ENCODE results near the gene POFUT2. TPM values are rescaled to one million over a fixed set of nuclear protein-coding genes. Genes with fewer than 3 reads are reported as not detected.

The POFUT2 gene
- total and polyA plus RNA-seq, 9 donors = 25.7 to 52.9 (median 40.1) TPM

GRCh38 chr21:45244799-45245340 is 42.8 kb downstream of the POFUT2 start:
- DNase-seq = no peak
- H3K4me3 ChIP-seq = no peak overlapping the region

GRCh38 chr21:45243603-45244002 is 44.1 kb downstream of the POFUT2 start:
- intact Hi-C loops (cut with DNase I) = no loop called here
- peaks cover 3 to 4% of the 10 kb centered on the region in 2 donors for H3K9me3 ChIP-seq
- WGBS, 3 donors = 48 to 68% (median 50%) methylated on average over 3 of the region's 3 CpGs

More at GRCh38 chr21:45244799-45245340, 42.8 kb downstream of the POFUT2 start:
- 71 to 81% (median 72%) methylated on average over 8 of the region's 8 CpGs for WGBS, 3 donors
- TF ChIP-seq EP300 (IDR thresholded peaks at IDR 0.05) (no peak), POLR2A (IDR thresholded peaks at IDR 0.05) (no peak), CTCF (IDR thresholded peaks at IDR 0.05) (no peak)
- Histone ChIP-seq H3K36me3 (no peaks in the 10 kb centered on the region), H3K9me3 (peaks cover 3 to 4% of the 10 kb centered on the region in 2 donors), H3K27ac (no peak overlapping the region), H3K4me1 (ENCODE audit: insufficient read depth) (peaks cover 4% of the 10 kb centered on the region), H3K27me3 (no peaks in the 10 kb centered on the region)
- intact Hi-C loops (cut with DNase I) = no loop called here

GRCh38 chr21:45241357-45241756 is 46.3 kb downstream of the POFUT2 start:
- intact Hi-C loops (cut with DNase I) = no loop called here
- Histone ChIP-seq H3K4me3 (no peak overlapping the region), H3K27ac (no peak overlapping the region), H3K36me3 (no peaks in the 10 kb centered on the region), H3K9me3 (peaks cover 3 to 4% of the 10 kb centered on the region in 2 donors), H3K4me1 (ENCODE audit: insufficient read depth) (no peaks in the 10 kb centered on the region), H3K27me3 (no peaks in the 10 kb centered on the region)
- WGBS, 3 donors = 71 to 81% (median 77%) methylated on average over 3 of the region's 3 CpGs
- no peak for DNase-seq
- no peak for TF ChIP-seq EP300 (IDR thresholded peaks at IDR 0.05)
- TF ChIP-seq POLR2A (IDR thresholded peaks at IDR 0.05) = no peak
- no peak for TF ChIP-seq CTCF (IDR thresholded peaks at IDR 0.05)

More at GRCh38 chr21:45243603-45244002, 44.1 kb downstream of the POFUT2 start:
- no peak overlapping the region for H3K4me3 ChIP-seq
- no peaks in the 10 kb centered on the region for H3K27me3 ChIP-seq
- TF ChIP-seq CTCF (IDR thresholded peaks at IDR 0.05) (no peak), POLR2A (IDR thresholded peaks at IDR 0.05) (no peak), EP300 (IDR thresholded peaks at IDR 0.05) (no peak)
- H3K27ac ChIP-seq = no peak overlapping the region
- no peaks in the 10 kb centered on the region for H3K36me3 ChIP-seq
- DNase-seq = no peak
- peaks cover 1% of the 10 kb centered on the region for H3K4me1 ChIP-seq (ENCODE audit: insufficient read depth)

GRCh38 chr21:45237401-45237800 is 50.3 kb downstream of the POFUT2 start:
- Histone ChIP-seq H3K4me3 (no peak overlapping the region), H3K27ac (no peak overlapping the region), H3K4me1 (ENCODE audit: insufficient read depth) (peaks cover 2% of the 10 kb centered on the region), H3K9me3 (peaks cover 3 to 4% of the 10 kb centered on the region in 2 donors), H3K36me3 (no peaks in the 10 kb centered on the region), H3K27me3 (no peaks in the 10 kb centered on the region)
- DNase-seq = no peak
- 88 to 91% (median 88%) methylated on average over 7 of the region's 7 CpGs for WGBS, 3 donors
- intact Hi-C loops (cut with DNase I) = no loop called here
- TF ChIP-seq CTCF (IDR thresholded peaks at IDR 0.05) = no peak
- no peak for TF ChIP-seq POLR2A (IDR thresholded peaks at IDR 0.05)
- no peak for TF ChIP-seq EP300 (IDR thresholded peaks at IDR 0.05)

Data from ovary (tissue), 9 donors.